Activated naive CD8-positive, alpha-beta T cell treated with anti-CD3 and anti-CD28 coated beads, Interleukin-2, amount 10 ng/mL, durations not matched to agents 7 days and 5 days (primary cell): ENCODE data around the gene SHLD1. TPM values are rescaled to one million over a fixed set of nuclear protein-coding genes. Genes with fewer than 3 reads are reported as not detected.

Source experiments
- ATAC-seq: fragments of 150-1000 bp; cut with Tn5 transposase; one replicate; pipeline ENCODE4 v1.10.0; 2021; ENCODE audit warnings: low read depth, moderate library complexity
- POLR2A ChIA-PET: fragments of 350-600 bp; sonication (Branson Sonifier 250); formaldehyde crosslinking; loops from one replicate; lab custom pipeline; 2021; ENCODE audit warnings: antibody characterized with exemption; lab: Charles Lee
- DNase-seq: peaks from one replicate; pipeline ENCODE4 v3.0.0; 2021
- H3K27ac Mint-ChIP-seq: one replicate; pipeline ENCODE4 v1.8.0; 2022; ENCODE audit warnings: mild to moderate bottlenecking, mixed read lengths
- H3K27me3 Mint-ChIP-seq: one replicate; pipeline ENCODE4 v1.8.0; 2022; ENCODE audit warnings: mild to moderate bottlenecking, moderate library complexity, mixed read lengths
- H3K36me3 Mint-ChIP-seq: one replicate; pipeline ENCODE4 v1.8.0; 2021; ENCODE audit warnings: mild to moderate bottlenecking, mixed read lengths
- H3K4me1 Mint-ChIP-seq: one replicate; pipeline ENCODE4 v1.8.0; 2021; ENCODE audit warnings: mixed read lengths
- H3K4me3 Mint-ChIP-seq: one replicate; pipeline ENCODE4 v1.8.0; 2022; ENCODE audit warnings: mild to moderate bottlenecking, moderate library complexity, mixed read lengths
- H3K9me3 Mint-ChIP-seq: one replicate; pipeline ENCODE4 v1.8.0; 2021; ENCODE audit warnings: mixed read lengths
- total RNA-seq, 2 experiments: library from RNA; stranded (reverse); gene quantifications; one replicate each; pipeline ENCODE4 v1.2.3, GENCODE V29; 2021

SHLD1 gene
- total RNA-seq, 2 experiments from 2014 or later = 8.1 to 8.4 TPM

DNA sequence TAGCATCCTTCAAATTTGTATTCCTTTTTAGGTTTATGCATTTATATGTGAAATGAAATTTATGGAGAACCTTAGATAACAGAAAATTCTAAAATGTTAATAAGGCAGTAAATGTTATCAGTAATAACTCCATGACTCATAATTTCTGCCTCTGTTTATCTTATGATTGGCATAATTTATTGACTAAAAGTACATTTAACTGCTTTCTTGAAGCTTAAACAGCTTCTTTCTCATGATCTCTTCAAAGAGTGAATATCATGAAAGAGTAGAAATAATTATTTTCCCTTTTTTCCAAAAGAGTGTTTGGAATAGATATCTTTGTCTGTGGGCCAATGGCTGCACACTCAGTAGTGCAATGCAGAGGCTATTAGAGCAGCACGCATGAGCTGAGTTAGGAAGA, 91.3 kb downstream of the SHLD1 start:
- H3K27ac Mint-ChIP-seq = no peak overlapping the region

GRCh38 chr20:5842465-5842864, 92.3 kb downstream of the SHLD1 start:
- no peak overlapping the region for H3K27ac Mint-ChIP-seq
- H3K4me1 Mint-ChIP-seq = peaks cover 25% of the 10 kb centered on the region
- POLR2A ChIA-PET = interaction anchor here (0.7 to 1.2 kb wide), 3 partner anchors 68 to 273 kb away, joined by 3 to 4 read pairs (median 4); no protein-coding TSS in a partner anchor
- peaks cover 2% of the 10 kb centered on the region for H3K27me3 Mint-ChIP-seq
- no peak for ATAC-seq
- H3K36me3 Mint-ChIP-seq = peaks cover 3% of the 10 kb centered on the region
- DNase-seq = no peak
- H3K4me3 Mint-ChIP-seq = no peak overlapping the region
- H3K9me3 Mint-ChIP-seq = no peaks in the 10 kb centered on the region

More for the DNA sequence above, 91.3 kb downstream of the SHLD1 start:
- H3K9me3 Mint-ChIP-seq = no peaks in the 10 kb centered on the region
- ATAC-seq = no peak
- DNase-seq = no peak
- peaks cover 3% of the 10 kb centered on the region for H3K36me3 Mint-ChIP-seq
- H3K4me1 Mint-ChIP-seq = peaks cover 24% of the 10 kb centered on the region
- peaks cover 2% of the 10 kb centered on the region for H3K27me3 Mint-ChIP-seq
- POLR2A ChIA-PET = no interaction called here
- H3K4me3 Mint-ChIP-seq = no peak overlapping the region

DNA sequence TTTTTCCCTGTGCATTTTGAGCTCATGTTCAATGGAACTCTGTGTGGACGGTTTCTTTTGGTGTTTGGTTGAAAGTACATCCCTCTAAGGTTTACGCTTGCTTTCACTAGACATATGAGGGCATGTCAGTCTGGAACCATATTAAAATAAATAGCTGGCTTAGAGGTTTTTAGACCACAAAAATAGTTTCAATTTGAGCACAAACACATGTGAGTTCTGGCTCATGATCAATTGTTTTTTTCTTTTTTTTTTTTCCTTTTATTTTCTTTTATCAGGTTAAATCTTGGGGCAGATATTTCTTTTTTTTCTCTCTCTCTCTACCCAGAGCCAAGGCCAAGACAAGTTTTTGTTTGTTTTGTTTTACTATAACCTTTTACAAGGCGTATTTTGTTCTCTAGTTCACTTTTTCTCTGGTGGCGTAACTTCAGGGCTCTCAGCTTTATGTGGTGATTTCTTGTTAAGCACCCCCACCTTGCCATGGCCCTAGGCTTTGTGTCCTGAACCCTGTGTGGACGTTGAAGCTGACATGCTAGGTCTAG, 92.9 kb downstream of the SHLD1 start:
- no peak for DNase-seq
- Mint-ChIP-seq H3K4me1 (peaks cover 25% of the 10 kb centered on the region), H3K27ac (peak overlapping the region; percentile 14), H3K4me3 (peak overlapping the region; percentile 18), H3K27me3 (peaks cover 2% of the 10 kb centered on the region), H3K36me3 (peaks cover 3% of the 10 kb centered on the region), H3K9me3 (no peaks in the 10 kb centered on the region)
- ATAC-seq = peak; percentile 33
- POLR2A ChIA-PET = interaction anchor here (0.7 to 1.2 kb wide), 3 partner anchors 68 to 274 kb away, joined by 3 to 4 read pairs (median 4); no protein-coding TSS in a partner anchor

DNA sequence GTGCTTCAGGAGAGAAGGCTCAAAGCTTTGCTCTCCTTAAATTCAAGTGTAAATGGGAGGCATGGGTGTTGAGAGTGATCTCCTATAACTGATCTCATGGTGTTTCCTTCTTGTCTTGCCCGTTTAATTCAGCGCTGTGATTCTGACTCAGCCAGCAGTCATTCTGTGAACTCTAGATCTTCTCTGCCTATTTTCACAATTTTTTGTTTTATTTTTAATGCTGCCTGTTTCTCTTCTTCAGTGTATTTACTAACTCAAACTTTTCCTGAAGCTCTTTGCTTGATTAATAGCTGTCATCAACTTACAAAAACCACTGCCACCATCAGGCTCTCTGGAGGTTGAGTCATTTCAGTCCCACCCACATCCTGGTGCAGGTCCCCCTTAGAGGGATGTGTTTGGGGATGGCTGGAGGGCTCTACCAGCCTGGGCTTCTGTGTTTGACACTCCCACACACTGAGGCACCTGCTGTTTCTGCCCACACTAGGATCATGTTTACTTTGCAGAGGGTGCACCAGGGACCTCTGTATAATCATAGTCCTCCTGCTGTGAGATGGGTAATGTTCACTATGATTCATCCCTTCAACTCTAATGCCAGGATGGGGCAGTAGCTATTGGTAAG, 94.0 kb downstream of the SHLD1 start:
- ATAC-seq = peak; percentile 93

GRCh38 chr20:5845681-5846615, 95.7 kb downstream of the SHLD1 start:
- POLR2A ChIA-PET = no interaction called here
- Mint-ChIP-seq H3K27me3 (no peaks in the 10 kb centered on the region), H3K9me3 (no peaks in the 10 kb centered on the region), H3K4me3 (no peak overlapping the region), H3K27ac (no peak overlapping the region), H3K36me3 (peaks cover 3% of the 10 kb centered on the region), H3K4me1 (peaks cover 33% of the 10 kb centered on the region)
- DNase-seq (no peak), ATAC-seq (no peak)

More for the DNA sequence above, 94.0 kb downstream of the SHLD1 start:
- Mint-ChIP-seq H3K36me3 (peaks cover 3% of the 10 kb centered on the region), H3K9me3 (no peaks in the 10 kb centered on the region), H3K4me1 (peaks cover 32% of the 10 kb centered on the region), H3K4me3 (peak overlapping the region; percentile 53), H3K27ac (peak overlapping the region; percentile 10), H3K27me3 (peaks cover 2% of the 10 kb centered on the region)
- POLR2A ChIA-PET = no interaction called here
- DNase-seq = peak; percentile 41

GRCh38 chr20:5848711-5849505, 98.7 kb downstream of the SHLD1 start:
- no peak overlapping the region for H3K4me3 Mint-ChIP-seq
- DNase-seq (no peak), ATAC-seq (no peak)
- H3K27me3 Mint-ChIP-seq = no peaks in the 10 kb centered on the region
- H3K36me3 Mint-ChIP-seq = no peaks in the 10 kb centered on the region
- no peaks in the 10 kb centered on the region for H3K9me3 Mint-ChIP-seq
- peaks cover 20% of the 10 kb centered on the region for H3K4me1 Mint-ChIP-seq
- POLR2A ChIA-PET = no interaction called here
- H3K27ac Mint-ChIP-seq = peak overlapping the region; percentile 66

- Mint-ChIP-seq H3K4me3 (no peak overlapping the region), H3K27me3 (no peaks in the 10 kb centered on the region), H3K36me3 (peaks cover 1% of the 10 kb centered on the region), H3K4me1 (no peaks in the 10 kb centered on the region), H3K27ac (no peak overlapping the region), H3K9me3 (peaks cover 1% of the 10 kb centered on the region)
- POLR2A ChIA-PET = no interaction called here
- ATAC-seq (no peak), DNase-seq (no peak)
Observed at GRCh38 chr20:5855939-5856338, 105.7 kb downstream of the SHLD1 start.

DNA sequence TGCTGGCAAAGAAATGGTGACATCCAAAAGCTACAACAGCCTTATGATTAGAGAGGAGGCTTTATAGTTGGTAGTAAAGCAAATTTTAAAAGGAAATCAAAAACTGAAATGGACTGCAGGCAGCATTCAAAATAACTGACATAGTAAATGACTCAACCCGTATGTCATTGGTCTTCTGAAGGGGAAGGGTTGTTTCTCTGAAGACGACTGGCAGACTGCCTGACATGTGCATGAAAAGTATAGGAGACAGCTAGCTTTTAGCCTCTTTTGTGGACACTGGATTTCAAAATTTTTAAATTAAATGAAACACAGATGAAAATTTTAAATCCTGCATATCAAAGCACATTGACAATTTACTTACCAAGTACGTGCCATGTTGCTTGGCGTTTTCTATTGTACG, 109.4 kb downstream of the SHLD1 start:
- H3K36me3 Mint-ChIP-seq = peaks cover 4% of the 10 kb centered on the region
- no peak overlapping the region for H3K27ac Mint-ChIP-seq
- peaks cover 1% of the 10 kb centered on the region for H3K9me3 Mint-ChIP-seq
- no peaks in the 10 kb centered on the region for H3K27me3 Mint-ChIP-seq
- POLR2A ChIA-PET = no interaction called here
- H3K4me1 Mint-ChIP-seq = peaks cover 11% of the 10 kb centered on the region
- H3K4me3 Mint-ChIP-seq = no peak overlapping the region
- ATAC-seq (no peak), DNase-seq (no peak)

GRCh38 chr20:5862703-5863039, 112.5 kb downstream of the SHLD1 start:
- Mint-ChIP-seq H3K27ac (no peak overlapping the region), H3K27me3 (no peaks in the 10 kb centered on the region), H3K4me1 (peaks cover 11% of the 10 kb centered on the region), H3K36me3 (peaks cover 4% of the 10 kb centered on the region), H3K4me3 (no peak overlapping the region), H3K9me3 (no peaks in the 10 kb centered on the region)
- POLR2A ChIA-PET = no interaction called here
- ATAC-seq (no peak), DNase-seq (no peak)

DNA sequence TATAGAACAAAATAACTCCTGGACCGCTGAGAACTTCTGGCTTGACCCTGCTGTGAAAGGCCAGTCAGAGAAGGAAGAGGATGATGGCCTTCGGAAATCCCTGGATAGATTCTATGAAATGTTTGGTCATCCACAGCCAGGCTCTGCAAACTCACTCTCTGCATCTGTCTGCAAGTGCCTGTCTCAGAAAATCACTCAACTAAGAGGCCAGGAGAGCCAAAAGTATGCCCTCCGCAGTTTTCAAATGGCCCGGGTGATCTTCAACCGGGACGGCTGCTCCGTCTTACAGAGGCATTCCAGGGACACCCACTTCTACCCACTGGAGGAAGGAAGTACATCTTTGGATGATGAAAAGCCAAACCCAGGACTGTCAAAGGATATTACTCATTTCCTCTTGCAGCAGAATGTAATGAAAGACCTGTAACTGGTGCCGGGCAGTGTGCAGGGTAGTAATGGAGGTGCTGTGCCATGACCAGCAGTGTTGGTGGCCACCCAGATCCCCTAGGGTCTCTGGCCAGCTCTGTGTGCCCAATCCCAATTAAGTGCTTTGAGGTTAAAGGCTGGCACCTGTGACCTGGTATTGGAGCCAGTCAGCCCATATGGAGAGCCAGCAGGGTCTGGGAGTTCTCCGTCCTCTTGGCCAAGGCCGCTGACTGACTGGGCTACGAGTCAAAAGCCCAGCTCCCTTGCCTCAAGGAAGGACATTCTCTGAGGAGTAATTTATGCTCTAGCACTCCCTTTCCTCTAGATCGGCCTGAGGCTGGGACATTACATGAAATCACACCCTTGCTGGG, 113.0 kb downstream of the SHLD1 start:
- H3K36me3 Mint-ChIP-seq = peaks cover 4% of the 10 kb centered on the region
- DNase-seq (no peak), ATAC-seq (peak; percentile 61)
- no peaks in the 10 kb centered on the region for H3K27me3 Mint-ChIP-seq
- H3K9me3 Mint-ChIP-seq = no peaks in the 10 kb centered on the region
- H3K4me3 Mint-ChIP-seq = no peak overlapping the region
- POLR2A ChIA-PET = no interaction called here
- peak overlapping the region; percentile 22 for H3K27ac Mint-ChIP-seq
- peaks cover 11% of the 10 kb centered on the region for H3K4me1 Mint-ChIP-seq

DNA sequence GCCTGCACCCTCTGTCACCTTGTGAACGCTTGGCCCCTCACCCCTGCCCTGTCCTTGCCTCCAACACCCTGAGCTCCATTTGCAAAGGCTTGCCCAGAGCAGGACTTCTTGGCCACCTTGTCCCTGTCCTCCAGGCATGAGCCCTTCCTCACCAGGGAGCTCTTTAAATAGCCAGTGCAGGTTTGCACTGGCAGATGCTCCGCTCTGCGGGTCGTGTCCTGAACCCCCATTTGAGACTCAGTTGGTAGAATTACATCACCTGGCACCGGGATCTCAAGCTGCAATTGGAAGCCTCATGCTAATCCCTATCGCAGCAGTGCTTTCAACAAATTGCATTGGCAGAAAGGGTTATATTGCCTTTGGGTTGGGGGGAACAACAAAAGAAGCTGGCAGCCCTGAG, 114.2 kb downstream of the SHLD1 start:
- H3K36me3 Mint-ChIP-seq = peaks cover 4% of the 10 kb centered on the region
- ATAC-seq (no peak), DNase-seq (no peak)
- no peaks in the 10 kb centered on the region for H3K9me3 Mint-ChIP-seq
- no peak overlapping the region for H3K4me3 Mint-ChIP-seq
- POLR2A ChIA-PET = no interaction called here
- peaks cover 11% of the 10 kb centered on the region for H3K4me1 Mint-ChIP-seq
- no peaks in the 10 kb centered on the region for H3K27me3 Mint-ChIP-seq
- H3K27ac Mint-ChIP-seq = no peak overlapping the region

GRCh38 chr20:5864873-5865587, 114.8 kb downstream of the SHLD1 start:
- H3K4me1 Mint-ChIP-seq = peaks cover 11% of the 10 kb centered on the region
- no peaks in the 10 kb centered on the region for H3K27me3 Mint-ChIP-seq
- H3K27ac Mint-ChIP-seq = no peak overlapping the region
- no peak for DNase-seq
- no peaks in the 10 kb centered on the region for H3K9me3 Mint-ChIP-seq
- H3K4me3 Mint-ChIP-seq = no peak overlapping the region
- ATAC-seq = no peak
- POLR2A ChIA-PET = no interaction called here
- peaks cover 4% of the 10 kb centered on the region for H3K36me3 Mint-ChIP-seq
